Suprapubic skin (tissue), 4 donors: Measurements from ENCODE around the gene DNASE1. TPM values are rescaled to one million over a fixed set of nuclear protein-coding genes. Genes with fewer than 3 reads are reported as not detected.

Experiments used
- DNase-seq, 2 donors: peaks; one replicate each; pipeline ENCODE4 v3.0.0-alpha.2; 2019; ENCODE audit warnings: low spot score in 2 of 2
- H3K27ac ChIP-seq: fragments of 200-600 bp; sonication (generic); one replicate; pipeline ENCODE4 v1.5.1; 2019
- H3K27me3 ChIP-seq: fragments of 200-600 bp; sonication (generic); one replicate; pipeline ENCODE4 v1.5.1; 2019
- H3K36me3 ChIP-seq: fragments of 200-600 bp; sonication (generic); one replicate; pipeline ENCODE4 v1.5.1; 2019
- H3K4me1 ChIP-seq: fragments of 200-600 bp; sonication (generic); one replicate; pipeline ENCODE4 v1.5.1; 2019
- H3K4me3 ChIP-seq: fragments of 200-600 bp; sonication (generic); one replicate; pipeline ENCODE4 v1.5.1; 2019; ENCODE audit warnings: mild to moderate bottlenecking
- H3K9me3 ChIP-seq: fragments of 200-600 bp; sonication (generic); one replicate; pipeline ENCODE4 v1.5.1; 2019
- EP300 ChIP-seq: sonication (generic); formaldehyde crosslinking; IDR thresholded peaks from one replicate; pipeline ENCODE4 v1.6.1; 2017; ENCODE audit warnings: antibody characterized with exemption
- POLR2A ChIP-seq, 2 donors: fragments of 450-650 bp; IDR thresholded peaks; one replicate each; pipeline ENCODE4 v1.6.1; 2017; ENCODE audit warnings: antibody characterized with exemption in 2 of 2, mild to moderate bottlenecking in 2 of 2, moderate library complexity in 2 of 2
- POLR2AphosphoS5 ChIP-seq, 3 donors: sonication (generic); formaldehyde crosslinking; IDR thresholded peaks; one replicate each; pipeline ENCODE4 v1.6.1; 2017; ENCODE audit warnings: antibody characterized with exemption in 3 of 3
- WGBS: methylation state at CpG from one replicate; pipeline ENCODE4 v1.1.5; 2018; 5-methylcytosine and 5-hydroxymethylcytosine counted together
- total RNA-seq, 4 donors: library from RNA; depleted of rRNA; stranded (reverse); fragments of >200 nt; gene quantifications; one replicate each; pipeline ENCODE4 v1.1.0, GENCODE V29; 2016
- TF ChIP-seq, protein P1 (sequence below), 2 donors: fragments of 200-600 bp in 1 of 2; fragments of 450-650 bp in 1 of 2; sonication (generic) in 1 of 2; IDR thresholded peaks; one replicate each; pipeline ENCODE4 v1.5.1; 2016 to 2019; ENCODE audit warnings: antibody characterized with exemption in 2 of 2, mild to moderate bottlenecking in 1 of 2, moderate library complexity in 1 of 2

DNASE1 gene
- total RNA-seq, 4 donors from 2014 or later = 11.0 to 32.7 (median 23.0) TPM

DNA sequence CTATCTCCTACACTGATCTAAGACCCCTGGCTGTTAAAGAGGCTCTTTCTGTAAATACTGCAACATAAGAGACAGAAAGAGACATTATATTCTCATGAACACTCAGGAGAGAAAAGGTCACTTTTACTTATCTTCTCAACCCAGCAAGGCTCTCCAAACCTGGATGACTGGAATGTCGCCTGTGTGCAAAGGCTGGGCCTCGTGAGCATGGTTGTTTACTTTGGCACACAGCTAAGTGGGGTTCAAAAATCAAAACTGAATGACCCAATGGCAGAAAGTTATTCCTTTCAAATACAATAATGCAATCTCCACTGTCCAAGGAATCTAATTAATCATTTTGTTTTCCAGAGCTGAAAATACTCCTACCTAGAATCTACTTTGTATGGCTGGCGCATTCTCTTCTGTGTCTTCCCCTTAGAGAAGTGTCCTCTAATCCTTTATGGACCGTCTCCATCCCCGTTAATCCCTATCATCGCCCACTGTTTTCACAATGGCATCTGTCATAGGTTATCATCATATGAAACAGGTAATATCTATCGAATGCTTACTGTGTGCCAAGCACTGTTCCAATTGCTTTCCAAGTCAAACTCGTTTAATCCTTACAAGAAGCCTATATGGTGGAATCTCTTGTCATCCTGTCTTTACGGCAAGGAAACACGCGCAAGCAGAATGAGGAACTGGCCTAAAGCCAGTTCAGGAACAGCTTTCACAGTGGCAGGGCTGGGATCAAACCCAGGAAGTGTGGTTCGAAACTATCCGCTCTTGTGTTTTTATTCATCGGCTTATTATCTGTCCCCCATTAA is 44.4 kb upstream of the DNASE1 start:
- H3K4me3 ChIP-seq = peak overlapping the region; percentile 90
- no peaks in the 10 kb centered on the region for H3K9me3 ChIP-seq
- no peaks in the 10 kb centered on the region for H3K27me3 ChIP-seq
- WGBS = 56% methylated on average over 14 of the region's 14 CpGs
- TF ChIP-seq POLR2A (IDR thresholded peaks at IDR 0.05) = no peak
- no peak for TF ChIP-seq EP300
- TF ChIP-seq, protein P1, sequence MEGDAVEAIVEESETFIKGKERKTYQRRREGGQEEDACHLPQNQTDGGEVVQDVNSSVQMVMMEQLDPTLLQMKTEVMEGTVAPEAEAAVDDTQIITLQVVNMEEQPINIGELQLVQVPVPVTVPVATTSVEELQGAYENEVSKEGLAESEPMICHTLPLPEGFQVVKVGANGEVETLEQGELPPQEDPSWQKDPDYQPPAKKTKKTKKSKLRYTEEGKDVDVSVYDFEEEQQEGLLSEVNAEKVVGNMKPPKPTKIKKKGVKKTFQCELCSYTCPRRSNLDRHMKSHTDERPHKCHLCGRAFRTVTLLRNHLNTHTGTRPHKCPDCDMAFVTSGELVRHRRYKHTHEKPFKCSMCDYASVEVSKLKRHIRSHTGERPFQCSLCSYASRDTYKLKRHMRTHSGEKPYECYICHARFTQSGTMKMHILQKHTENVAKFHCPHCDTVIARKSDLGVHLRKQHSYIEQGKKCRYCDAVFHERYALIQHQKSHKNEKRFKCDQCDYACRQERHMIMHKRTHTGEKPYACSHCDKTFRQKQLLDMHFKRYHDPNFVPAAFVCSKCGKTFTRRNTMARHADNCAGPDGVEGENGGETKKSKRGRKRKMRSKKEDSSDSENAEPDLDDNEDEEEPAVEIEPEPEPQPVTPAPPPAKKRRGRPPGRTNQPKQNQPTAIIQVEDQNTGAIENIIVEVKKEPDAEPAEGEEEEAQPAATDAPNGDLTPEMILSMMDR (IDR thresholded peaks at IDR 0.05) = no peak
- TF ChIP-seq POLR2AphosphoS5 (IDR thresholded peaks at IDR 0.05) = no peak
- no peaks in the 10 kb centered on the region for H3K36me3 ChIP-seq
- peaks cover 24% of the 10 kb centered on the region for H3K4me1 ChIP-seq
- peak in 1 of 2 donors; percentile 11 for DNase-seq
- no peak overlapping the region for H3K27ac ChIP-seq

DNA sequence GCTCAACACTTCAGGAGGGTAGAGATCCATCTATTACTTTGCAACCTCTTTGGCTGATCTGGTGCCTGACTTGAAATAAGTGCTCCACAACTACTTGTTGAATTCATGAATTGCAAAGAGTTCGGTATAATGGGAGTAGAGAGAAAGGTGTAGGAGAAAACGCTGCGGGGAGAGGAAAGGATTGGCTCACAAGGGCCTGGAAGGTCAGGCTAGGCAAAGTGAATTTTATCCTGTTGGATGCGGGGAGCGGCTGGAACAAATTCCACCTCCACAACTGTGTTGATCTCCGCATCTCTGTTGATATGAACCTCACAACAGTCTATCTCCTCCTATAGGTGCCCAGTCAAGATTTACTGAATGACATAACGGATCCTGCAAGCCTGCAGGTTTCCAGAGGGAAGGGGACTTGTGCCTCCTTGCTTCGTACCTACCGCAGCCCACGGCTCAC is 43.8 kb upstream of the DNASE1 start:
- WGBS = 2% methylated on average over 10 of the region's 10 CpGs
- DNase-seq = peak in 1 of 2 donors; percentile 28
- Histone ChIP-seq H3K4me1 (peaks cover 24% of the 10 kb centered on the region), H3K4me3 (peak overlapping the region; percentile 90), H3K27ac (no peak overlapping the region), H3K27me3 (no peaks in the 10 kb centered on the region), H3K36me3 (no peaks in the 10 kb centered on the region), H3K9me3 (no peaks in the 10 kb centered on the region)
- TF ChIP-seq POLR2AphosphoS5 (IDR thresholded peaks at IDR 0.05) (no peak), EP300 (no peak), POLR2A (IDR thresholded peaks at IDR 0.05) (no peak)
- TF ChIP-seq, protein P1 (IDR thresholded peaks at IDR 0.05) = no peak

DNA sequence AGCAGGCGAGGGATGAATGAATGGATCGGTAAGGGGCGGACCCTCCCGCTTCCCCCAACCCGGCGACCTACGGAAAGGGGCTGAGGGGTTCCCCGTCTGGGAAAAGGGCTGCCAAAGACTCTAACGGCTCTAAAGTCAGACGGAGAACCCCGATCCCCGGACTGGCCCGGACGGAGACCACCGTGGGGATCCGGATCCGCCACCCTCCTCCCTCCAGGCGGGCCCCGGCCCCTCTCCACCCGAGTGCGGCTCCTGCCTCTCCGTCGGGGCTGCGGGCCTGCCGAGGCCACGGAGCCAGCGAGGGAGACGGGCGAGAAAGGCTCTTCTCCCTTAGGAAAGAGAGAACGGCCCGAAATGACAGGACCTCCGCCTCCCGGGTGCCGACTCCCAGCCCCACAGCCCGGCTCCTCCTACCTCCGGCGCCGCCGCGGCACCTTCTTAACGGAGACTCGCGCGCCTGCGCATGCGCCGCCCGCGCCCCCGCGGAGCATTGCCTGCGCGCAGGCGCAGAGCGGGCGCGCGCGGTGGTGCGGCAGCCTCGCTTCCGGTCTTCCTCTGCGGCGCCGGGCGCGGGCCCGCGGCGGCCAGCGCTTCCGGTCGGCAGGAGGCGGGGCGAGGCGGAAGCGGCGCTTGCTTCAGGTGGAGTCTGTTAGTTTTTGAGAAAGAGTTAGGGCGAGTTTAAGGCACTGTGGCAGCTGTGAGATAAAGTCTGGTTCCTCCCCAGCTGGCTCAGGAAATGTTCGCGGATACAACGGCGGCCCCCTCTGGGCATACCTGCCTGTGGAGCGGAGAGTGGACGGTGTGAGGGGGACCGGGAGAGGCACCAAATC is 43.1 kb upstream of the DNASE1 start, which contains the start of gene SLX4:
TSS of gene SLX4 (minus strand) at position 461 of the 830 bp plus-strand sequence. CDS start 2,642 bp downstream, outside the sequence.
- 0% methylated on average over 19 of the region's 86 CpGs for WGBS
- Histone ChIP-seq H3K27me3 (no peaks in the 10 kb centered on the region), H3K36me3 (no peaks in the 10 kb centered on the region), H3K27ac (peak within 1 kb of the TSS; percentile 68), H3K4me1 (peaks cover 24% of the 10 kb centered on the region), H3K9me3 (no peaks in the 10 kb centered on the region), H3K4me3 (peak within 1 kb of the TSS; percentile 90)
- peak; percentile 92 to 94 for DNase-seq
- TF ChIP-seq, protein P1 (IDR thresholded peaks at IDR 0.05) = no peak
- no peak for TF ChIP-seq POLR2AphosphoS5 (IDR thresholded peaks at IDR 0.05)
- no peak for TF ChIP-seq EP300
- peak in 1 of 2 donors; percentile 34 for TF ChIP-seq POLR2A (IDR thresholded peaks at IDR 0.05)

DNA sequence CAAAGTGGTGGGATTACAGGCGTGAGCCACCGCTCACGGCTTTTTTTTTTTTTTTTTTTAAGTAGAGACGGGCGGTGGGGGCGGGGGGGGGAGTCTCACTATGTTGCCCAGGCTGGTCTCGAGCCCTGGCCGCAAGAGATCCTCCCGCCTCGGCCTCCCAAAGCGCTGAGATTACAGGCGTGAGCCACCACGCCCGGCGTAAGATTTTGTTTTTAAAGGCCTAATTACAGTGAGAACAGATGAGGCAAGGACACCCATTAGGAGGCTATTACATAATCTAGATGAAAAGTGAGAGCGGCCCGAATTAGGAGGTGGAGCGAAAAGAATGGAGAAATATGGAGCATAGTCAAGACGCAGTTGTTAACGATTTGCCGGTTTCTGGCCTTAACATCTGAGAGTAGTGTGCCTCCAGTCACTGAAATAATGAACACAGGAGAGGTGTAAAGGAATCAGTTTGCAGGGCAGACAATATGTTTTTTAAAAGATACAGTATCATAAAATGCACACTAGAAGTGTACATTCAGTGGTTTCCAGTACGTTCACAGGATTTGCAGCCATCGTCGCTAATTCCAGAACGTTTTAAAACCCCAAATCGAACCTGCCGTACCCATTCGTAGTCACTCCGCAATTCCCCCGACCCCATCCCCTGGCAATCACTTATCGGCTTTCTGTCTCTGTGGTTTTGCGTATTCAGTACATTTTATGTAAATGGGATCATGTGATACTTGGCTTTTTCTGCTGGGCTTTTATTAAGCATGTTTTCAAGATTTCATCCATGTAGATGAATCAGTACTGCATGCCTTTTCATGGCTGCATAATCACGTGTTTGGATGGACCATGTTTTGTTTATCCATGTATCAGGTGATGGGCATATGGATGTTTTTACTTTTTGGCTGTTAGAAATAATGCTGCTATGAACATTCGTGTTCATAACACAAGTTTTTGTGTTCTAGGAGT is 41.7 kb upstream of the DNASE1 start:
- peak in 1 of 2 donors; percentile 45 for DNase-seq
- peaks cover 24% of the 10 kb centered on the region for H3K4me1 ChIP-seq
- H3K9me3 ChIP-seq = no peaks in the 10 kb centered on the region
- H3K36me3 ChIP-seq = no peaks in the 10 kb centered on the region
- H3K4me3 ChIP-seq = peak overlapping the region; percentile 90
- no peak for TF ChIP-seq POLR2AphosphoS5 (IDR thresholded peaks at IDR 0.05)
- TF ChIP-seq EP300 = no peak
- TF ChIP-seq, protein P1 (IDR thresholded peaks at IDR 0.05) = no peak
- TF ChIP-seq POLR2A (IDR thresholded peaks at IDR 0.05) = no peak
- WGBS = 70% methylated on average over 34 of the region's 34 CpGs
- H3K27ac ChIP-seq = no peak overlapping the region
- no peaks in the 10 kb centered on the region for H3K27me3 ChIP-seq
